HG03378 (cell line): ENCODE results near the gene OR2T8.
A peak's percentile ranks its signal among the peaks of the same experiment; 100 is the strongest.

ENCODE experiments used
- ATAC-seq: cut with Tn5 transposase; IDR thresholded peaks from one replicate; pipeline ENCODE4 v1.9.1; 2021; ENCODE audit warnings: mild to moderate bottlenecking, moderate library complexity; ENCODE audit not compliant: unreplicated experiment

Gene OR2T8

DNA sequence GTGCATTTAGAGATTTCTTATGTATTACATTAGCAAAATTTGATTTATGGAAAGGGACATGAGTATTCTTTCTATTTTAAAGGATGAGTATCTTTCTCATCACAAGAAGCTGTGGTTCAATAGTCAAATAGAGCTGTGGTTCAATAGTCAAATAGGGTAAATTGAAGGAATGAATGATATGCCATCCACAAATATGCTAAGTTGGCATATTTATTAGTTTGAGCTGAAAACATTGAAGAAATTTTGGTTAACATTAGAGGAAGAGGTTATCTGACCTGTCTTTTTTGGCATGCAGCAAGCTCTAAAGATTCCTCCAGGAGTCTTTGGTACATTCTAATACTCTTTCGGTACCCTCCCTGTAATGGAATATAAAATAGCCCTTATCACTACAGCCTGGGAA is 33.4 kb downstream of the OR2T8 start:
- ATAC-seq: no peak

DNA sequence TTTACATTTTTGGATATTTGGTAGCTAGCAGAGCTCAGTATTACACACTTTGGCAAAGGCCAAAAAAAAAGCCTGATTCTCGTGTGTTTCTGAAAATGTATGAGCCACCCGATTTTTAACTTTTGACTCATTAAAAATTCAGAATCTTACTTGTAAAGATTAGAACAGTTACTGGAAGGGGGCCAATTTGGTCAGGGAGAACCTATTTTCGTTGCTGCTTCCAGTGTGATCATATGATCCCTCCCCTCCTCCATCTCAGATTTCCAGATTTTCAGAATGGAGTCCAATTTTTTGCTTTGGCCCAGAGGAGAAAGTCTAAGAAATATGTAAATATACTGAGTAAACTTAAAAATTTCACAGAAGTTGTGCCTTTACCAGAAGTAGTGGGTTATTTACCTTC is 41.7 kb downstream of the OR2T8 start:
- no peak for ATAC-seq

DNA sequence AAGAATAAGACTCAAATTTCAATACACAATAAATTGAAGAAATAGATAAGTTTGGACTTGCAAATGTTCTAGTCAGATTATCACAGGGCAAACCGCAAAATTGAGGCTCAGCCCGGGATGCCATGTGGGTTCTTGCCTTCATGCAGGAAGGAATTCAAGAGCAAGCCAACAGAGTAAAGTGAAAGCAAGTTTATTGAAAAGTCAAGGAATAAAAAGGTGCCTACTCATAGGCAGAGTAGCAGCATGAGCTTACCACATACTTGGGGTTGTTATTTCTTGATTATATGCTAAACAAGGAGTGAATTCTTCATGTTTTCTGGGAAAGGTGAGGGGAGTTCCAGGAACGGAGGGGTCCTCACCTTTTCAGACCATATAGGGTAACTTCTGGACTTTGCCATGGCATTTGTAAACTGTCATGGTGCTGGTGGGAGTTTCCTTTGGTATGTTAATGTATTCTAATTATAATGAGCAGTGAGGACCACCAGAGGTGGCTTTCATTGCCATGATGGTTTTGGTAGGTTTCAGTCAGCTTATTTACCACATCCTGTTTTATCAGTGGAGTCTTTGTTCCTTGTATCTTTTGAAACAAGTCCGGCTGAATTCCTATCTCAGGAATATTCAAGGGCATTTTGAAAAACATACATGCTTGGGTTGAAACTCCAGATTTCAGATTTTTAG is 43.0 kb downstream of the OR2T8 start:
- no peak for ATAC-seq

DNA sequence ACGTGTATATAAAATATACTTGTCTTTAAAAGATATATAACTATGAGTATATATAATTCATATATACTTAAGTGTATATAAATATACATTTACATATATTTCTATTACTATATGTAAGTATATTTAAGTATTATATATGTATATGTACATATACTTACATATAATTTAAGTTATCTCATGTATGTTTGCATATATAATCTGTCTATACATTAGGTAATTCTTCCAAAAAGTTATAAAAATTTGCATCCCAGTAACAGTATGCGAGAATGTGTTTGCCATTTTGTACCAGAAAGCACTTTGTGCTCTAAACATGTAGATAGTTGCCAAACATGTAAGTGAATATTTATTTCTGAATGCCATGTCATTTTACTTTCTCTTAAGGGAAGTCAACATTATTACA is 44.9 kb downstream of the OR2T8 start, which contains the start of gene OR2AK2:
Gene OR2AK2, plus strand, starts transcription at position 301 of the 400 bp plus-strand sequence. CDS start 144 bp downstream, outside the sequence.
- no peak for ATAC-seq

DNA sequence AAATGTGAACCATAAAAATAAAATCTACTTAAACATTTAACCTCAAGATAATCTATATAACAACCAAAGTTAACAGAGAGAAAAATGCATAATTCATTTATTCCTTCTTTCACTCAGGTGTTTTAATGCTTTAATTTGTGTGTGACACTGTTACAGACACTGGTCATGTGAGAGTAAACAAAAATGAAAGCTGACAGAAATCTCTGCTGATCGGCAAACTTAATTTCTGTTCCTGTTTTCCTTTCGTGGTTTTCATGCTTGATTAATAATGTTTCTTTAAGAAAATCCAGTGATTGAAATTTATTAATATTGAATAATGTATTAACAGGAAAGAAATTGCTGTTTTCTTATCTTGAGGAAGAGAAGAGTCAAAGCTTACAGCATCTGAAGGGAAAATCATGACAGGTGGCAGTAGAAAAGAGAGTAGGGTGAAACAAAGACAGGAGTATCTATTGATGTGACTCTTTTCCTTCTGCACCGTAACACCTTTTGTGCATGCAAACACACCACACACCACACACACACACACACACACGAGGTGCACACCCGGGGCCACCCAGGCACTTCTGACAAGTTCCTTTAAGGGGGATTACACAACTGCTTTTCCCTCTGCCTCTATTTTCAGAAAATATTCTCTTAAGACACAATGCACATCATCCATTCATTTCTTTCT is 46.6 kb downstream of the OR2T8 start:
- peak; percentile 85 for ATAC-seq
